IgD-negative memory B cell (primary cell): Measurements from ENCODE around the gene PDLIM5. TPM values are rescaled to one million over a fixed set of nuclear protein-coding genes. Genes with fewer than 3 reads are reported as not detected.

Experiments used
- polyA plus RNA-seq: library from polyadenylated mRNA; unstranded; fragments of 300-500 nt; fragmentation: Illumina TruSeq; gene quantifications from one replicate; pipeline ENCODE4 v1.2.3, GENCODE V29; 2021

The PDLIM5 gene
- polyA plus RNA-seq, 1 donor from 2014 or later: 37.0 TPM

Other genes with a start within 250 kb of the PDLIM5 start
- gene SMARCAD1, start 244.1 kb upstream of the PDLIM5 start, polyA plus RNA-seq: 10.2 TPM
- gene HPGDS, start 109.1 kb upstream of the PDLIM5 start, polyA plus RNA-seq: not detected